D721Med (cell line): Measurements from ENCODE around the gene RTL5.

Experiments used
- DNase-seq: peaks from one replicate; pipeline ENCODE4 v3.0.0; 2011; ENCODE audit warnings: low spot score; ENCODE audit not compliant: insufficient read length
- FAIRE-seq: peaks from 2 replicates; lab custom pipeline; 2011; peaks lifted over from hg19 to GRCh38; lab: Jason Lieb, UNC
- TF ChIP-seq, protein P1 (sequence below): IDR thresholded peaks from 2 replicates; pipeline ENCODE4 v1.5.1; 2012; ENCODE audit warnings: mild to moderate bottlenecking, control low read depth; ENCODE audit not compliant: insufficient read depth; ENCODE audit errors: missing control alignments

RTL5 gene

DNA sequence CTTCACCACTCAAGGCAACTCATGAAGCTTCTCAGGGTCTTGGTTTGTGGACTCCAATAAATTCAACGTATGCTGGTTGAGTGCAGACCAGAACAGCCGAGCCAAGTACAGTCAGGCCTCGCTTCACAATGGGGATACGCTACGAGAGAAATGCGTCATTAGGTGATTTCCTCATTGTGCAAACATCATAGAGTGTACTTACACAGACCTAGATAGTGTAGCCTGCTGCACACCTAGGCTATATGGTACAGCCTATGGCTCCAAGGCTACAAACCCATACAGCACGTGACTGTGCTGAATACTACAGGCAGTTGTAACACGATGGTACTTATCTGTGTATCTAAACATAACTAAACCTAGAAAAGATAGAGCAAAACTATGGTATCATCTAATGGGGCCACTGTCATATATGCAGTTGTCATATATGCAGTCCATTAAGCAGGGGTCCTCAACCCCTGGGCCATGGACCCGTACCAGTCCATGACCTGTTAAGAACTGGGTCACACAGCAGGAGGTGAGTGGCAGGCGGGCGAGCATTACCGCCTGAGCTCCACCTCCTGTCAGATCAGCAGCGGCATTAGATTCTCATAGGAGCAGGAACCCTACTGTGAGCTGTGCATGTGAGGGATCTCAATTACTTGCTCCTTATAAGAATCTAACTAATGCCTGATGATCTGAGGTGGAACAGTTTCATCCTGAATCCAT, 31.5 kb downstream of the RTL5 start:
- no peak for FAIRE-seq
- no peak for DNase-seq
- TF ChIP-seq, protein P1, sequence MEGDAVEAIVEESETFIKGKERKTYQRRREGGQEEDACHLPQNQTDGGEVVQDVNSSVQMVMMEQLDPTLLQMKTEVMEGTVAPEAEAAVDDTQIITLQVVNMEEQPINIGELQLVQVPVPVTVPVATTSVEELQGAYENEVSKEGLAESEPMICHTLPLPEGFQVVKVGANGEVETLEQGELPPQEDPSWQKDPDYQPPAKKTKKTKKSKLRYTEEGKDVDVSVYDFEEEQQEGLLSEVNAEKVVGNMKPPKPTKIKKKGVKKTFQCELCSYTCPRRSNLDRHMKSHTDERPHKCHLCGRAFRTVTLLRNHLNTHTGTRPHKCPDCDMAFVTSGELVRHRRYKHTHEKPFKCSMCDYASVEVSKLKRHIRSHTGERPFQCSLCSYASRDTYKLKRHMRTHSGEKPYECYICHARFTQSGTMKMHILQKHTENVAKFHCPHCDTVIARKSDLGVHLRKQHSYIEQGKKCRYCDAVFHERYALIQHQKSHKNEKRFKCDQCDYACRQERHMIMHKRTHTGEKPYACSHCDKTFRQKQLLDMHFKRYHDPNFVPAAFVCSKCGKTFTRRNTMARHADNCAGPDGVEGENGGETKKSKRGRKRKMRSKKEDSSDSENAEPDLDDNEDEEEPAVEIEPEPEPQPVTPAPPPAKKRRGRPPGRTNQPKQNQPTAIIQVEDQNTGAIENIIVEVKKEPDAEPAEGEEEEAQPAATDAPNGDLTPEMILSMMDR: no peak

DNA sequence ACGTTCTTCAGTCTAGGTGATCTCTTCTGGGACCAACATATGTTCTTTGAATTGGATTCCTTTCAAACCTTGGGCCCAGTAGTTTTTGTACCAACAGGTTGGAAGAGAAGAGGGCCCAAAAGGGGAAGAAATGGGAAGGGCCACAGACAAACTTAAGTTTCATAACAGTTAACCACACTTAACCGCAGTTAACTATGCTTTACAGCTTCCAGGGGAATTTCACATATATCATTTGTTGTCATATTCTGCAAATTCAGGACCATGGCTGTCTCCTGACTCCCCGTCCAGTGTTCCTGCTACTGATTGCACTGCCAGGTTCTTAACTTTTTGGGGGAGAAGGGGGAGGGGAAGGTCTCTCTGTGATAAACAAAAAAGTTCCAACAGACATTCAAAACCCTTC, 34.6 kb downstream of the RTL5 start:
- TF ChIP-seq, protein P1: no peak
- DNase-seq: no peak

GRCh38 chrX:72095370-72095769, 36.3 kb downstream of the RTL5 start:
- TF ChIP-seq, protein P1: no peak
- DNase-seq: no peak
- FAIRE-seq: no peak

More for the DNA sequence above, 34.6 kb downstream of the RTL5 start:
- FAIRE-seq: no peak

DNA sequence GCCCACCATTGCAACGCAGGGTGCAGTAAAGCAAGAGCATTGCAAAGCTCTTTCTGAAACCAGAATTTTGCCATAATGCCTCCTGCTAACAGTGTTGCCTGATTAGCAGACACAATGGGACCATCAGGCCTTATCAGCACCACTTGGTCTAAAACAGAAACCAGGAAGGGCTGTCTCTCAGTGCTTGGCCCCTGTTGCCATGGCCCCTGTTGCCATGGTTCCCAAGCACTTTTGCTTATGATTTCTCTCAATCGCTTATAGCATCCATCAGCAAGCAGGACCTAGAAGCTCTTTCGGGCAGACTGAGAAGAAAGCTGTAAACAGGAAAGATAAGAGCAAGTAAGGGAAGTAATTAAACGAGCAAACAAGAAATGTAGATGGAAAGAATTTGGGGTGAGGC, 36.8 kb downstream of the RTL5 start:
- TF ChIP-seq, protein P1: no peak
- DNase-seq (no peak), FAIRE-seq (no peak)

- TF ChIP-seq, protein P1: no peak
- FAIRE-seq (no peak), DNase-seq (no peak)
Observed at GRCh38 chrX:72089254-72089653, 42.5 kb downstream of the RTL5 start.

DNA sequence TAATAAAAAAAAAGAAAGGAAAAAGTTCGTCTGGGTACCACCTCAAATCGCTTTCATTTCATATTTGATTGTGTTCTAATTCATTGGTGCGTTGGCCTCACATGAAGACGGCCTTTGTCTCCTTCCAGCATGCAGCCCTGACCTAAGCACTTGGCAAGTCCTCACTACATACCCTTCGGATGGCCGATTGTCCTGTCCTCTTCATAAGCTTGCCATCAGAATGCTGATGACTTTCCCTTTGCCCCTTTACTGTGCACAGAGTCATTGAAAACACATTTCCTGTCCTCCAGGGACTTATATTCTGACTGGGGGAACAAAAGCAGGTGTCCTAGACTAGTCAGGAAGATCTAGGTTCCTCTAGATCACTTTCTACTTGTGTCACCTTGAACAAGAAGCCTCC, 43.0 kb downstream of the RTL5 start:
- TF ChIP-seq, protein P1: no peak
- FAIRE-seq: no peak
- no peak for DNase-seq

- TF ChIP-seq, protein P1: no peak
- no peak for DNase-seq
- FAIRE-seq: no peak
Observed at GRCh38 chrX:72086995-72087394, 44.7 kb downstream of the RTL5 start.
